ENCODE results near the gene GPD2.

The GPD2 gene

GRCh38 chr2:156435718-156436496 is at the start of gene GPD2:
GPD2 (plus strand) TSS chr2:156436379; CDS start chr2:156476106, 39,727 bp downstream.
- DNase-seq (ENCODE audit: low read depth, low spot score), result peak; percentile 14

GRCh38 chr2:156394033-156394741 is 42.0 kb upstream of the GPD2 start:
- DNase-seq (ENCODE audit: low read depth, low spot score), result no peak

GRCh38 chr2:156396126-156396525 is 40.1 kb upstream of the GPD2 start:
- no peak for DNase-seq (ENCODE audit: low read depth, low spot score)

- DNase-seq (ENCODE audit: low read depth, low spot score), result no peak
Measured at GRCh38 chr2:156397229-156397628, 39.0 kb upstream of the GPD2 start.

- no peak for DNase-seq (ENCODE audit: low read depth, low spot score)
Measured at GRCh38 chr2:156398176-156398575, 38.0 kb upstream of the GPD2 start.

- DNase-seq (ENCODE audit: low read depth, low spot score), result no peak
Measured at GRCh38 chr2:156399224-156399949, 36.8 kb upstream of the GPD2 start.

- DNase-seq (ENCODE audit: low read depth, low spot score), result no peak
Measured at GRCh38 chr2:156399950-156400705, 36.1 kb upstream of the GPD2 start.

- DNase-seq (ENCODE audit: low read depth, low spot score), result peak; percentile 58
Measured at GRCh38 chr2:156400706-156401678, 35.2 kb upstream of the GPD2 start.

GRCh38 chr2:156401861-156402260 is 34.3 kb upstream of the GPD2 start:
- no peak for DNase-seq (ENCODE audit: low read depth, low spot score)

GRCh38 chr2:156405586-156405985 is 30.6 kb upstream of the GPD2 start:
- DNase-seq (ENCODE audit: low read depth, low spot score), result no peak

- DNase-seq (ENCODE audit: low read depth, low spot score), result no peak
Measured at GRCh38 chr2:156411835-156412234, 24.3 kb upstream of the GPD2 start.

GRCh38 chr2:156421851-156422250 is 14.3 kb upstream of the GPD2 start:
- DNase-seq (ENCODE audit: low read depth, low spot score), result no peak

- DNase-seq (ENCODE audit: low read depth, low spot score), result no peak
Measured at GRCh38 chr2:156423674-156424282, 12.4 kb upstream of the GPD2 start.

GRCh38 chr2:156427074-156427473 is 9.1 kb upstream of the GPD2 start:
- DNase-seq (ENCODE audit: low read depth, low spot score), result no peak

- no peak for DNase-seq (ENCODE audit: low read depth, low spot score)
Measured at GRCh38 chr2:156429211-156429610, 7.0 kb upstream of the GPD2 start.

GRCh38 chr2:156430236-156430979 is 5.8 kb upstream of the GPD2 start:
- DNase-seq (ENCODE audit: low read depth, low spot score), result no peak

- DNase-seq (ENCODE audit: low read depth, low spot score), result no peak
Measured at GRCh38 chr2:156430980-156431358, 5.2 kb upstream of the GPD2 start.

GRCh38 chr2:156434461-156435291 is 1.5 kb upstream of the GPD2 start:
- DNase-seq (ENCODE audit: low read depth, low spot score), result no peak

GRCh38 chr2:156435396-156435717 is 822 bp upstream of the GPD2 start:
- no peak for DNase-seq (ENCODE audit: low read depth, low spot score)

All from activated naive CD8-positive, alpha-beta T cell treated with anti-CD3 and anti-CD28 coated beads, Interleukin-2, amount 50 U/mL, for 16 hours (primary cell).